ENCODE measurements around the gene TOM1L2.

GRCh38 chr17:17849147-17849820, 122.9 kb downstream of the TOM1L2 start:
- no peak for TF ChIP-seq CTCF (IDR thresholded peaks at IDR 0.05; ENCODE audit: low read length)
- TF ChIP-seq EZH2 (optimal IDR thresholded peaks at IDR 0.05; ENCODE audit: low read depth, low read length), result no peak

Data from MM.1S (cell line).